OCI-LY1 (cell line): ENCODE results near the gene PIBF1.

ENCODE experiments used
- CTCF ChIP-seq: fragments of 200-600 bp; sonication (generic), shearing (Covaris generic); IDR thresholded peaks from 2 replicates; pipeline ENCODE4 v1.5.1; 2017; ENCODE audit warnings: mild to moderate bottlenecking, antibody characterized with exemption, low read length, moderate library complexity, mixed read lengths
- EZH2 ChIP-seq: fragments of 200-600 bp; sonication (generic), shearing (Covaris generic); IDR thresholded peaks from 2 replicates; pipeline ENCODE4 v1.8.0; 2017; ENCODE audit warnings: borderline replicate concordance, mixed run types, mild to moderate bottlenecking, antibody characterized with exemption, low read length, moderate library complexity, mixed read lengths

GRCh38 chr13:72890546-72890945, 108.6 kb downstream of the PIBF1 start:
- no peak for TF ChIP-seq CTCF
- TF ChIP-seq EZH2: no peak
